ENCODE measurements around the gene RHOA.
"Not testable (repeated sequence)": the region's sequence is repeated elsewhere in the genome, so short reads cannot be mapped to it uniquely, and the experiment has no call there.

The RHOA gene

GRCh38 chr3:49329186-49329585, 82.6 kb downstream of the RHOA start:
- DNase-seq (ENCODE audit: low read depth in 2 of 2, low spot score in 1 of 2), result no peak

GRCh38 chr3:49328350-49328749, 83.4 kb downstream of the RHOA start:
- DNase-seq (ENCODE audit: low read depth in 2 of 2, low spot score in 1 of 2), result not testable (repeated sequence)

GRCh38 chr3:49327485-49327884, 84.3 kb downstream of the RHOA start:
- DNase-seq (ENCODE audit: low read depth in 2 of 2, low spot score in 1 of 2), result no peak

DNA sequence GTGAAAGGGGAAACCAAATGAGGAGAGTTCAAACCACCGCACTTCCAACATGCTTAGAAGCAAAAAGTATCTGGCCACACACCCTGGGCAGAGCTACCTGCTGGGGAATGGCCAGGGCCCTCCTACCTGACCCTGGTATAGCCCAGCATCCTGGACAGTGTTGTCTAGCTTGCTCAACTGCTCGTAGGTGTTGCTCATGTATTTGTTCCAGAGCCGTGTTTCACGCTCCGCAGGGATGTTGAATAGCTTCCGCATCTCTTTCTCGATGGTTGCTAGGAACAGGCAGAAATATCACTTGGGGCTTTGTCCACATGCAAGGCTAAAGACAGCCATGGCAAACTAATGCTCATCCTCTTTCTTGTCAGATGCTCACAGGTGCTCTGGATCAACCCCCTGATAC, 87.0 kb downstream of the RHOA start:
- DNase-seq (ENCODE audit: low read depth in 2 of 2, low spot score in 1 of 2), result no peak

GRCh38 chr3:49316696-49317457, 94.9 kb downstream of the RHOA start:
- DNase-seq (ENCODE audit: low read depth in 2 of 2, low spot score in 1 of 2), result no peak

DNA sequence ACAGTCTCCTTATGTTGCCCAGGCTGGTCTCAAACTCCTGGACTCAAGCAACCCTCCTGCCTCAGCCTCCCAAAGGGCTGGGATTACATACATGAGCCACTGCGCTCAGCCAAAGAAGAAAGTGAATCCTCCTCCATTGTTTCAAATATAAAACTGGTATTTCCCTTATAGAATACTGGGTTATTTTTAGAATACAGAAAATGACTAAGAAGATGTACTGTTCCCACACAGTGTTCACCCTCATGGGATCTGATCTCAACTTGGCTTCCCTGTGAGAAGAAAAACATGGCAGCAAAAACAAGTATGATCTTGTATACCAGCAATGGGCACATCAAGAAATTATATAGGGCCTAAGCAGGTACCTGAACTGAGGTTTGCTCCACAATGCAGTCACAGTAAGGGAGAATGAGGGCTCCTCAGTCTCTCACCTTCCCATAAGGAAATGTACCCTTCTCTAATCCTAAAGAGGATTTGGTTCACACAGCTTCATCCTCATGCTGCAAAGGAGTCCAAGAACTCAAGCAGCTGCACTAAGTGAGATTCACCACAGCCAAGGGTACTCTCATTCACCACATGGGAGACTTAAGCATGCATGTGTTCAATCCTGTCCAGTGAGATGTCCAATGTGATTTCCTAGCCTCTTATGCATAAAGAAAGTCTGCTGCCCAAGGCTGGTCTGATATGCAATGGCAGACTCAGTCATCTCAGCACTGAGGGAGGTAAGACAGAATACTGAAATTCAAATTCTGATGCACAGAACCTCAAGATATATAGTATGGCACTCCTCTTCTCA, 97.7 kb downstream of the RHOA start:
- DNase-seq (ENCODE audit: low read depth in 2 of 2, low spot score in 1 of 2), result no peak

DNA sequence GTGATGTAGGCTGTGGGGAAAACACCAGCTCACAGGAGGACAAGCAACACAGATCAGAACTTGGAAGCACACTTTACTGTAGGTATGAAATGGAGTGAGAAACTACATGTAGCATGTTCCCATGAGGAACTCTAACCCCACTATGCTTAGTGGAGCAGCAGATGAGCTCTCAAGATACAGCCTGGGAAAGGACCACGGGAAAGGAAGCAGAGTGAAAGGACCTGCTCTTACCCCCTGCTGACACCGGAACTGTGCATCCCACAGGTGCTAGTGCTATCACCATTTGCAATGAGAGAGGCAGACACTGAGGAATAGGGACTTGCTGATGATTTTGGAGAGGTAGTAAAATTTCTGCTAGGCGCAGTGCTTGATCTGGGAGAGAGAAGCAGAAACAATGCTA, 100.5 kb downstream of the RHOA start:
- no peak for DNase-seq (ENCODE audit: low read depth in 2 of 2, low spot score in 1 of 2)

DNA sequence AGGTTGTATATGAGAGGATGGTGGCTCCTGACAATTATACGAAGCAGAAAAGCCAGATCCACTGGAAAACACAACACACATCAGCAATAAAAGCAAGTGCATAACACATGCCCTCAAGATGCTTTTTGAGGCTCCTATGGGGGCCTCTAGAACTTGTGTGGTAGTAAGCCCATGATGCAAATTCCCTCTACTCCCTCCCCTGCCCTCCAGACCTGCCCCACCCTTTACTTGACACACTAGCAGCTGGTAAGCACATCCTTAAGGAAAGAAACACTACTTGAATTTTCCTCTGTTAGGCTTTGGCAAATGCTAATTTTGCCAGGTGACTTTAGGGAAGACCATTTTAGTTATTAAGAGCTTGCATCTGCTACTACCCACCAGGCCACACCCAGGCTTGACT, 101.1 kb downstream of the RHOA start:
- DNase-seq (ENCODE audit: low read depth in 2 of 2, low spot score in 1 of 2), result no peak
